Endothelial cell of umbilical vein (primary cell): ENCODE results near the gene CCR9. TPM values are rescaled to one million over a fixed set of nuclear protein-coding genes. Genes with fewer than 3 reads are reported as not detected.

Source experiments
- BruUV-seq: library from RNA; stranded (reverse); fragments of 400-500 nt; replicated peaks from 2 replicates; lab custom pipeline; 2021; lab: Mats Ljungman, UMichigan
- CTCF ChIA-PET: fragments of 300-600, 350-600 bp; sonication (Branson Sonifier 250); formaldehyde crosslinking; loops from one replicate; lab custom pipeline; 2021; ENCODE audit warnings: antibody characterized with exemption, inconsistent platforms; lab: Charles Lee
- POLR2A ChIA-PET: fragments of 300-600, 350-600 bp; sonication (Branson Sonifier 250); formaldehyde crosslinking; loops from one replicate; lab custom pipeline; 2021; ENCODE audit warnings: antibody characterized with exemption, inconsistent platforms; lab: Charles Lee
- DNase-seq: peaks from one replicate; pipeline ENCODE4 v3.0.0-alpha.2; 2011; ENCODE audit warnings: low read depth, low spot score
- FAIRE-seq: peaks from 2 replicates; lab custom pipeline; 2011; peaks lifted over from hg19 to GRCh38; lab: Jason Lieb, UNC
- H2AFZ ChIP-seq: 2 replicates; pipeline ENCODE4 v1.6.0; 2012; ENCODE audit warnings: low read depth, low read length, control low read depth, inconsistent platforms
- H3K27ac ChIP-seq: 2 replicates; pipeline ENCODE4 v1.5.1; 2011; ENCODE audit warnings: low read depth, mild to moderate bottlenecking, control low read depth, low read length, moderate library complexity; ENCODE audit not compliant: insufficient read depth
- H3K27me3 ChIP-seq, 2 experiments: 2 replicates each; pipeline versions ENCODE4 v1.6.0 to v1.6.1; 2011; ENCODE audit warnings: low read length in 2 of 2, mixed read lengths in 1 of 2; ENCODE audit not compliant: control insufficient read depth in 2 of 2, insufficient read depth in 2 of 2
- H3K36me3 ChIP-seq, 2 experiments: 2 replicates in 1 of 2; 3 replicates in 1 of 2; pipeline ENCODE4 v1.5.1; 2011; ENCODE audit warnings: low read length in 2 of 2, mild to moderate bottlenecking in 1 of 2, moderate library complexity in 1 of 2; ENCODE audit not compliant: control insufficient read depth in 2 of 2, insufficient read depth in 2 of 2; ENCODE audit errors: extremely low read depth in 1 of 2
- H3K4me1 ChIP-seq: 3 replicates; pipeline ENCODE4 v1.5.1; 2011; ENCODE audit warnings: mild to moderate bottlenecking, low read length; ENCODE audit not compliant: control insufficient read depth, insufficient read depth; ENCODE audit errors: extremely low read depth
- H3K4me2 ChIP-seq: 2 replicates; pipeline ENCODE4 v1.6.1; 2011; ENCODE audit warnings: low read length, control low read depth, mixed read lengths; ENCODE audit not compliant: insufficient read depth
- H3K4me3 ChIP-seq, 3 experiments: fragments of 200-600 bp in 1 of 3; sonication (generic), shearing (Covaris generic) in 1 of 3; replicated peaks in 1 of 3; 2 replicates each; pipeline ENCODE4 v1.5.1; 2011 to 2016; ENCODE audit warnings: control low read depth in 3 of 3, low read length in 3 of 3, mild to moderate bottlenecking in 2 of 3, inconsistent platforms in 1 of 3, low read depth in 1 of 3, moderate library complexity in 1 of 3; ENCODE audit not compliant: insufficient read depth in 1 of 3
- H3K79me2 ChIP-seq: 2 replicates; pipeline ENCODE4 v1.6.0; 2012; ENCODE audit warnings: low read length, inconsistent platforms; ENCODE audit not compliant: control insufficient read depth, insufficient read depth
- H3K9ac ChIP-seq: replicated peaks from 2 replicates; pipeline ENCODE3; 2011; ENCODE audit warnings: low read length, control low read depth; ENCODE audit not compliant: insufficient read depth; ENCODE audit errors: extremely low read depth
- H3K9me1 ChIP-seq: replicated peaks from 3 replicates; pipeline ENCODE4 v1.6.0; 2011; ENCODE audit warnings: mild to moderate bottlenecking, low read length; ENCODE audit not compliant: control insufficient read depth, insufficient read depth; ENCODE audit errors: extremely low read depth
- H3K9me3 ChIP-seq: replicated peaks from 2 replicates; pipeline ENCODE4 v1.5.1; 2012; ENCODE audit warnings: low read length, inconsistent platforms; ENCODE audit not compliant: control insufficient read depth, insufficient read depth
- H4K20me1 ChIP-seq: replicated peaks from 2 replicates; pipeline ENCODE3; 2011; ENCODE audit warnings: mild to moderate bottlenecking, low read length; ENCODE audit not compliant: control insufficient read depth, insufficient read depth; ENCODE audit errors: extremely low read depth
- CTCF ChIP-seq, 2 donors: IDR thresholded peaks; 1 replicate in 1 of 2; 2 replicates in 1 of 2; pipeline ENCODE4 v1.5.1; 2011; ENCODE audit warnings: low read length in 2 of 2, mild to moderate bottlenecking in 2 of 2, moderate library complexity in 2 of 2, control low read depth in 1 of 2, inconsistent platforms in 1 of 2, low read depth in 1 of 2; ENCODE audit not compliant: insufficient read depth in 1 of 2; ENCODE audit errors: extremely low read depth in 1 of 2
- EZH2 ChIP-seq: IDR thresholded peaks from 2 replicates; pipeline ENCODE4 v1.6.1; 2012; ENCODE audit warnings: borderline replicate concordance, low read depth, mild to moderate bottlenecking, moderate library complexity, low read length, inconsistent platforms; ENCODE audit not compliant: severe bottlenecking
- FOS ChIP-seq: IDR thresholded peaks from 2 replicates; pipeline ENCODE4 v1.6.1; 2011; ENCODE audit warnings: mild to moderate bottlenecking, low read length, moderate library complexity, borderline replicate concordance; ENCODE audit not compliant: insufficient read depth
- GATA2 ChIP-seq: IDR thresholded peaks from 2 replicates; pipeline ENCODE4 v1.7.0; 2011; ENCODE audit warnings: low read depth, mild to moderate bottlenecking, moderate library complexity, mixed read lengths, low read length; ENCODE audit not compliant: insufficient read length, insufficient read depth
- JUN ChIP-seq: IDR thresholded peaks from 2 replicates; pipeline ENCODE4 v1.6.1; 2011; ENCODE audit warnings: borderline replicate concordance, low read depth; ENCODE audit not compliant: insufficient read length, insufficient read depth
- MAX ChIP-seq: IDR thresholded peaks from 2 replicates; pipeline ENCODE4 v1.6.1; 2011; ENCODE audit not compliant: insufficient read depth, insufficient read length
- MYC ChIP-seq: IDR thresholded peaks from one replicate; pipeline ENCODE4 v1.6.1; 2011; ENCODE audit warnings: mild to moderate bottlenecking, low read depth, low read length
- POLR2A ChIP-seq: IDR thresholded peaks from 2 replicates; pipeline ENCODE4 v1.6.1; 2012; ENCODE audit warnings: low read depth, mild to moderate bottlenecking, control low read depth, low read length
- POLR2AphosphoS5 ChIP-seq: IDR thresholded peaks from 2 replicates; pipeline ENCODE4 v1.6.1; 2012; ENCODE audit warnings: low read depth, mild to moderate bottlenecking, control low read depth, low read length, moderate library complexity; ENCODE audit not compliant: insufficient read depth
- dilution Hi-C: fragments of 300-500 bp; cut with MboI; formaldehyde crosslinking; loops from one replicate; pipeline ENCODE4 v1.15.0; 2019; ENCODE audit warnings: low sequenced_read_pairs; ENCODE audit not compliant: extremely low pct_ligation_motif_present
- intact Hi-C: fragments of 100-400 bp; cut with micrococcal nuclease; formaldehyde crosslinking; loops from one replicate; pipeline ENCODE4 v1.10.0; 2022
- polyA plus RNA-seq, 4 experiments: library from polyadenylated mRNA; depleted of rRNA in 3 of 4; stranded (reverse) in 3 of 4; unstranded in 1 of 4; fragments of >200 nt; gene quantifications; 2 replicates each; pipeline versions ENCODE4 v1.2.1 to v1.2.3, GENCODE V29; 2011 to 2012; ENCODE audit warnings: missing spikeins in 1 of 4
- total RNA-seq: library from RNA; stranded (reverse); gene quantifications from 2 replicates; pipeline ENCODE4 v1.2.3, GENCODE V29; 2021

CCR9 gene
- total and polyA plus RNA-seq, 2 donors (not counting 3 experiments of a cell fraction or from before 2014, with no cell fraction given): not detected

- POLR2A ChIA-PET: no interaction called here
Measured at GRCh38 chr3:45895686-45896468, 9.5 kb downstream of the CCR9 start.

More at GRCh38 chr3:45895686-45896468, 9.5 kb downstream of the CCR9 start:
- Histone ChIP-seq H3K4me1 (no peaks in the 10 kb centered on the region), H3K9ac (no peak overlapping the region), H3K36me3 (no peaks in the 10 kb centered on the region), H3K9me1 (no peaks in the 10 kb centered on the region), H3K4me3 (no peak overlapping the region), H3K27me3 (peaks cover 6 to 15% of the 10 kb centered on the region in 2 experiments), H4K20me1 (no peaks in the 10 kb centered on the region), H3K27ac (no peak overlapping the region), H3K4me2 (no peak overlapping the region), H3K79me2 (no peaks in the 10 kb centered on the region), H2AFZ (no peak overlapping the region), H3K9me3 (no peaks in the 10 kb centered on the region)
- no TSS peak for BruUV-seq
- TF ChIP-seq MAX: no peak
- no peak for TF ChIP-seq CTCF (IDR thresholded peaks at IDR 0.05; ENCODE audit: extremely low read depth in 1 of 2, insufficient read depth in 1 of 2, low read depth in 1 of 2, low read length in 2 of 2)
- TF ChIP-seq FOS: no peak
- no peak for TF ChIP-seq GATA2
- TF ChIP-seq MYC: no peak
- no peak for TF ChIP-seq JUN
- TF ChIP-seq EZH2: no peak
- no peak for TF ChIP-seq POLR2A
- no peak for TF ChIP-seq POLR2AphosphoS5
- dilution Hi-C loops (no loop called here), intact Hi-C loops (no loop called here)
- DNase-seq (no peak), FAIRE-seq (peak; percentile 12)
- CTCF ChIA-PET: interaction anchor here (0.6 to 1.2 kb wide), 2 partner anchors 9 to 17 kb away, joined by 3 to 4 read pairs; no protein-coding TSS in a partner anchor
